Measurements from ENCODE around the gene DPP9.

DNA sequence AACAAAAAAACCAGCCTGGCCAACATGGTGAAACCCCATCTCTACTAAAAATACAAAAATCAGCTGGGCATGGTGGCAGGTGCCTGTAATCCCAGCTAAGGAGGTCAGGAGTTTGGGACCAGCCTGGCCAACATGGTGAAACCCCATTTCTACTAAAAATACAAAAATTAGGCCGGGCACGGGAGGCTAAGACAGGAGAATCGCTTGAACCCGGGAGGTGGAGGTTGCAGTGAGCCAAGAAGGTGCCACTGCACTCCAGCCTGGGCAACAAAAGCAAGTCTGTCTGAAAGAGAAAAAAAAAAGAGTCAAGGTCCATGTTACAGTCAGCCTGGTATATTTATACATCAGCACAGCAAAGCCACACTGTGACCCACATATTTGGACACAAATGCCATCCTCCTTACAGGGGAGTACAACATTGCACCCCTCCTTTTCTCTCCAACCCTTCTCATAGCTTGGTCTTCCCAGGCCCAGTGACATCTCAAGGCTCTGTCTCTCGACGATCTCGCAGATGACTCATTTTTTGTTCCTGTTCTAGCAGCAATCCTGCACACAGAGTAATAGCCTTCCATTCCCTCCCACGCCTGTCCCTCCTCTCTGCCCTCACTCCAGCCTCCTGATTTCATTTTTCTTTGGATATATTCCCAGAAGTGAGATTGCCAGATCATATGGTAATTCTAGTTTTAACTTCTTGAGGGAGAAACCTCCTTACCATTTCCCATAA, 21.0 kb upstream of the DPP9 start:
- no peak for TF ChIP-seq CTCF (IDR thresholded peaks at IDR 0.05)
- no peak for TF ChIP-seq POLR2A (IDR thresholded peaks at IDR 0.05)

Data from lower leg skin (tissue), 3 donors.